HG03460 (cell line): ENCODE measurements around the gene RETSAT.
"Not testable (repeated sequence)": the region's sequence is repeated elsewhere in the genome, so short reads cannot be mapped to it uniquely, and the experiment has no call there.

Source experiments
- ATAC-seq: cut with Tn5 transposase; IDR thresholded peaks from one replicate; pipeline ENCODE4 v1.9.1; 2021; ENCODE audit not compliant: unreplicated experiment

Gene RETSAT

DNA sequence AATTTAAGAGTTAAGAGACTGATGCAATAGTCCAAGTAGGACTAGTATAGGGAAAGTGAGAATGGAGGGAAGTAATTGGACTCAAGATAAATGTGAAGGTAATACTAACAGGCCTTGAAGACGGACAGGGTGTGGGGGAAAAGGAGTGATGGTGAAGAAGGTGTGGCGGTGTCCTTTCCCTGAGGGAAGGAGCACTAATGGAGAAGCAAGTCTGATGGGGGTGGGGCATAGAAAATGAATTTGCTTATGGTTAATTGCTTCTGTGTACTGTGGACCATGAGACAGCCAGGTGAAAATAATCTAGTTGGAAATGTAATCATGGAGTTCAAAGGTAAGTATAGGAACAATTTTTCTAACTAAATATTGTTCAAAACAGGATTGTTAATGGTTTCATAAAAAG is 19.4 kb downstream of the RETSAT start:
- no peak for ATAC-seq

DNA sequence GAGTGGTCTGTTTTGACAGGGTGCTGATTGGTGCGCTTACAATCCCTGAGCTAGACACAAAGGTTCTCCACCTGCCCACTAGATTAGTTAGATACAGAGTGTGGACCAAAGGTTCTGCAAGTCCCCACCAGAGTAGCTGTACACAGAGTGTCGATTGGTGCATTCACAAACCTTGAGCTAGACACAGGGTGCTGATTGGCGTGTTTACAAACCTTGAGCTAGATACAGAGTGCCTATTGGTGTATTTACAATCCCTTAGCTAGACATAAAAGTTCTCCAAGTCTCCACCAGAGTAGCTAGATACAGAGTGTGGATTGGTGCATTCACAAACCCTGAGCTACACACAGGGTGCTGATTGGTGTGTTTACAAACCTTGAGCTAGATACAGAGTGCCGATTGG is 20.5 kb downstream of the RETSAT start:
- not testable (repeated sequence) for ATAC-seq

DNA sequence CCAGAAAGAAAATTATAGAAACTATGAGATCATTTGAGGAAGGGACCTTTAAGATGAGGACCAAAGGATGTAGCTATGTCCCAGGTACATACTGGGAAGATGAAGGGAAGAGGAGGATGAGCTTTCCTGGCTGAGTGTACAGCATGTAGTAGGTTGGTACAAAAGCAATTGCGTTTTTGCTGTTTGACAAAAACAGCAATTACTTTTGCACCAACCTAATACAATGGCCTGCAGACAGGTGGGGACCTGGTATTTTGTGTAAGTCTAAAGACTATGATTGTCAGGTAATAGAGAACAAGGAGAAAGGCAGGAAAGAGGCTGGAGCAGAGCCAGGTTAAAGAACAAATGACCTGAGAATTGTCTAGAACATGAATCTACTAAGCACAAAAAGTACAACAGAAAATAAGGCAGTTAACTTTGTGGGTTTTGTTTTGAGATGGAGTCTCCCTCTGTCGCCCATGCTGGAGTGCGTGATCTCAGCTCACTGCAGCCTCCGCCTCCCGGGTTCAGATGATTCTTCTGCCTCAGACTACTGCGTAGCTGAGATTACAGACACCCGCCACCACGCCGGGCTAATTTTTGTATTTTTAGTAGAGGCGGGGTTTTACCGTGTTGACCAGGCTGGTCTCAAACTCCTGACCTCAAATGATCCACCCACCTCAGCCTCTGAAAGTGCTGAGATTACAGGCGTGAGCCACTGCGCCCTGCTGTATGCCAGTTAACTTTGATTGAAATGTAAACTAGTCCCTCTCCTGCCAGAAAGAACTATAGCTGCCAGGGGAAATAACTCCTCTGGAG is 23.3 kb downstream of the RETSAT start:
- ATAC-seq = no peak

DNA sequence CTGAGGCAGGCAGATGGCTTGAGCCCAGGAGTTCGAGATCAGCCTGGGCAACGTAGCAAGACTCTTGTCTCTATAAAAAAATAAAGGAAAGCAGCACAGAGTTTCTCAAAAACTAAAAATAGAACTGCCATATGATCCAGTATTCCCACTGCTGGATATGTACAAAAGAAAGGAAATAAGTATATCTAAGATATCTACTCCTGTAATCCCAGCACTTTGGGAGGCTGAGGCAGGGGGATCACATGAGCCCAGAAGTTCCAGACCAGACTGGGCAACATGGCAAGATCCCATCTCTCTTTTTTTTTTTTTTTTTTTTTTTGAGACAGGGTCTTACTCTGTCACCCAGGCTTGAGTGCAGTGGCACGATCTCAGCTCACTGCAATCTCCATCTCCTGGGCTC is 24.6 kb downstream of the RETSAT start:
- not testable (repeated sequence) for ATAC-seq

DNA sequence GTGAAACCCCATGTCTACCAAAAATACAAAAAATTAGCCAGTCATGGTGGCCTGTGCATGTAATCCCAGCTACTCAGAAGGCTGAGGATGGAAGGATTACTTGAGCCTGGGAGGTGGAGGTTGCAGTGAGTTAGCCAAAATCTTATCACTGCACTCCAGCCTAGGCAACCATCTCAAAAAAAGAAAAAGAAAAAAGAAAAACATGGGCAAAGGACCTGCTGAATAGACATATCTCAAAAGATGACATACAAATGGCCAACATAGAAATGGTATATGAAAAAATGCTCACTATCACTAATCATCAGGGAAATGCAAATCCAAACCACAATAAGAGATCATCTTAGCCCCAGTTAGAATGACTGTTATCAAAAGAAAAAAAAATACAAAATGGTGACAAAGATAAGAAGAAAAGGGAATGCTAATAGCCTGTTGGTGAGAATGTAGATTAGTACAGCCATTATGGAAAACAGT is 25.1 kb downstream of the RETSAT start:
- no peak for ATAC-seq

DNA sequence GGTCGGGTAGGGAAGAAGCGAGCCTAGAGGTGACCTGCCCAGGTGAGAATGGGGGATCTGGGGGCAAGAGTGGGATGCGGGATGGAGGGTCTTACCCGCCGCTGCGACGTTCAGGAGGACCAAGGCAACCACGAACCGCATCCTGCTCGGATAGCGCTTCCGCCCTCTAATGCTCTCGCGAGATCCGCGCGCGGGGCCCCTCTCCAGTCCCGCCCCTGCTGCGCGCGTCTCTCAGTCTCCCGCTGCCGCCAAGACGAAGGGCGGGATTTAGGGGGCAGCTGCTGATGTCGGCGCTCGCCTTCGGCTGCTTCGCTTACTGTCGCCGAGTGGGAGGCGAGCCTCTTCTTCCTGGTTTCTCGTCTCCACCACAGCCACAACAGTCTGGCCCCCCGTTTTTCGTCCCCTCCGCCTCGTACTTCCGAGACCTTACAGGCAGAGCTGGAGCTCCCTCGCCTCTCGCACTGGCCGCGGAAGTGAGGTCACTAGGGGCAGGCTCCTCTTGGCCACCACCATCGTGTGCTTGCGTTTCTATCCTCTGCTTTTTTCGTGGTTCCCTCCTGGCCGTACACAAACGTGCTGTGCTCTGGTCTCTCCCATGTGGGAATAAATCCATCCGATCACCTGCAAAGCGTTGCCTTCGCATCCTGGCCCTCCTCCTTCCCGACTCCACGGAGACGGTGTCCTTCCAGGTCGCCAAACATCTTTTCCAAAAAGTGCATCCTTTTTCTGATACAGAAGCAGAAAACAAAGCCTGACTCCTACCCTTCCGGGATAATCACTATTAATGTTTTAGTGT is 26.3 kb downstream of the RETSAT start, which contains the start of gene TGOLN2:
TSS of gene TGOLN2 (minus strand) at position 168 of the 796 bp plus-strand sequence. CDS start at position 141, 27 bp downstream.
- ATAC-seq = peak; percentile 90

DNA sequence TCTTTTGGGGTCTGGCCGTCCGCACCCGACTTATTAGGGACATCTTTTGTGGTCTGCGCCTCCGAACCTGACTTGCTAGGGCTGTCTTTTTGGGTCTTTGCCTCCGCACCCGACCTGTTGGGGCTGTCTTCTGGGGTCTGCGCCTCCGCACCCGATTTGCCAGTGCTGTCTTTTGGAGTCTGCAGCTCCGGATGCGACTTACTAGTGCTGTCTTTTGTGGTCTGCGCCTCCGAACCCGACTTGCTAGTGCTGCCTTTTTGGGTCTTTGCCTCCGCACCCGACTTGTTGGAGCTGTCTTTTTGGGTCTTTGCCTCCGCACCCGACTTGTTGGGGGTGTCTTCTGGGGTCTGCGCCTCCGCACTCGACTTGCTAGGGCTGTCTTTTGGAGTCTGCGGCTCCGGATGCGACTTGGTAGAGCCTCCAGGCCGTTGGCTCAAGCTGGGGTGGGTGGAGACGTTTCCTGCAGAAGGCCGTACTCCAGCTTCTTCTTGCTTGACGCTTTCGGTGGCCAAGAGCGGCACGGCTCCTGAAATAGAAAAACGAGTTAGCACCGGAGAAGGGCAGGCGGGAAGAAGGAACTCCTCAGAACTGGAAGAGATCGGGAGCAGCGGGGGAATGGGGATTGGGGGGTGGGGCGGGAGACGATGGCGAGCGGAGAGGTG is 27.0 kb downstream of the RETSAT start:
- peak; percentile 33 for ATAC-seq

DNA sequence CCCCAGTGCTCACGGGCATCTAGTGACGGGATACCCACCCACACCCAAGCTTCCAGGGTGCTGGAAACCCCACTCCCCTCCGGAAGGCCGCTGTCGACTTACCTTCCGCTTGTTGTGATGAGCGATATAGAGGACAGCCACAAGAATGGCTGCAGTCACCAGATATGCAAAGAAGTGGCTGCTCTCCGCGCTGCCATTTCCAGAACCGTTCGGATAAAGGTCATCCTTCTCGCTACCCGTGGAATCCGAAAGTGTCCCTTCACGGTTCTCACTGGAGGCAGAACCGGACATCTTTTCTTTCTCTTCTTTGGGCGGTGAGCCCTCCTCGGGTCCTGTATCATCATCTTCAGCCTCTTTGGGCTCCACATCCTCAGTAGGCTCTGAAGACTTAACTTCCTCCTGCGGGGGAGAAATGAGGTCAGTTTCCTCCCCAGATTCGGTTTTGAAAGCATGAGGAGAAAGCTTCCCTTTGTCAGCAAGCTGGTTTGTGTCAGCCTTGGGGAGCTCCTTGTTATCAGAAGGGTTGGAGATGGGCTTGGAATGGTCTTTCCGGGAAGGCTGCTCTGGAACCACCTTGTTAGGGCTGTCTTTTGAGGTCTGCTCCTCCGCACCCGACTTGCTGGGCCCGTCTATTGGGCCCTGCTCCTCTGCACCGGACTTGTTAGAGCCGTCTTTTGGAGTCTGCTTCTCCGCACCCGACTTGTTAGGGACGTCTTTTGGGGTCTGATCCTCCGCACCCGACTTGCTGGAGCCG is 27.7 kb downstream of the RETSAT start:
- peak; percentile 26 for ATAC-seq

DNA sequence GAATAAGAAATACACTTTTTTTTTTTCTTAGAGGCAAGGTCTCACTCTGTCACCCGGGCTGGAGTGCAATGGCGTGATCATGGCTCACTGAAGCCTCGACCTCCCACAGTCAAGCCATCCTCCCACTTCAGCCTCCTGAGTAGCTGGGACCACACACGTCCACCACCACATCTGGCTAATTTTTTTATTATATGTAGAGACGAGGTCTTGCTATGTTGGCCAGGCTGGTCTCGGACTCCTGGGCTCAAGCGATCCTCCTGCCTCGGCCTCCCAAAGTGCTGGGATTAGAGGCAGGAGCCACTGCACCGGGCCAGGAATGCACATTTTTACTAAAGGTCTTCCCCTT is 28.9 kb downstream of the RETSAT start:
- ATAC-seq = no peak

DNA sequence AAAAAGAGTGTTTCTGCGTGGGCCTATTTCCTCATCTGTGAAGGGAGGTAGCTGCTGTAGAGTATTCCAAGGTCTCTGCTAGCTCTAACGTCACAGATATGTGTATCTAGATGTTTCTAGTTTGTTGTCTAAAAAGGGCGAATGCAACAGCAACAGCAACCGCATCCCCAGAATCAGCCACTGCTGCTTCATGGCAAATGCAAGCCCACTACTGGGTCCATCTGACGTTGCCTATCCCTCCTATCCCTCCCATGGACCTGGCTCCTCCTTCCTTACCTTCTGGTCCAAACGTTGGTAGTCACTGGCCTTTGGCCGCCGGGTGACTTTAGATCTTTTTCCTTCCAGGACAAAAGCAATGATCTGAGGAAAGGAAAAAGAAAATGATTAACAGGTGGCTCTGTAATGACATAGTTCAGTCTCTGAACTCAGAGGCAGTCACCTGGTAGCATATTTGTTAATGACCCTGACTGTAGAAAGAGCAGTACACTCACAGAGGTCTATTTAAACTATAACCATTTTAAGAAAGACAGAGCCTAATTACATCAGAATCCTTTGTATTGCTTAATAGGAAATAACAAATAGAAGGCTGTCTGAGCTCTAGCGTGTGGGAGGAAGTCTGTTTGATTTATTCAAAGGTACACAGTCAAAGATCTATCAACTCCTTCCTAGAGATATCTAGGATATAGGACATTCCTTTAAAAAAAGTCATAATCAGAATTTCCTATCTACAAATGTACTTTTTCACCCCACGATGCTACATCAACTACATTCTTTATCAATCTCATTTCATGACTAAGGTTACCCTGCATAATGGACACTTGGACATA is 29.5 kb downstream of the RETSAT start:
- no peak for ATAC-seq

DNA sequence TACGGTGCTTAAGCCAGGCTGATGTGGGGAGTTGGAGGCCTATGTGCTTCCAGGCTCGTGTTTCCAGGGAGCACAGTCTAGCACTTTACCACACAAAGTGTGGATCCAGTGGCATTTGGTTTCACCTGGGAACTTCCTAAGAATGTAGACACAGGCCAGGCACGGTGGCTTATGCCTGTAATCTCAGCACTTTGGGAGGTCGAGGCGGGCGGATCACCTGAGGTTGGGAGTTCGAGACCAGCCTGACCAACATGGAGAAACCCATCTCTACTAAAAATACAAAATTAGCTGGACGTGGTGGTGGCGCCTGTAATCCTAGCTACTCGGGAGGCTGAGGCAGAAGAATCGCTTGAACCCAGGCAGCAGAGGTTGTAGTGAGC is 30.4 kb downstream of the RETSAT start:
- ATAC-seq = not testable (repeated sequence)

DNA sequence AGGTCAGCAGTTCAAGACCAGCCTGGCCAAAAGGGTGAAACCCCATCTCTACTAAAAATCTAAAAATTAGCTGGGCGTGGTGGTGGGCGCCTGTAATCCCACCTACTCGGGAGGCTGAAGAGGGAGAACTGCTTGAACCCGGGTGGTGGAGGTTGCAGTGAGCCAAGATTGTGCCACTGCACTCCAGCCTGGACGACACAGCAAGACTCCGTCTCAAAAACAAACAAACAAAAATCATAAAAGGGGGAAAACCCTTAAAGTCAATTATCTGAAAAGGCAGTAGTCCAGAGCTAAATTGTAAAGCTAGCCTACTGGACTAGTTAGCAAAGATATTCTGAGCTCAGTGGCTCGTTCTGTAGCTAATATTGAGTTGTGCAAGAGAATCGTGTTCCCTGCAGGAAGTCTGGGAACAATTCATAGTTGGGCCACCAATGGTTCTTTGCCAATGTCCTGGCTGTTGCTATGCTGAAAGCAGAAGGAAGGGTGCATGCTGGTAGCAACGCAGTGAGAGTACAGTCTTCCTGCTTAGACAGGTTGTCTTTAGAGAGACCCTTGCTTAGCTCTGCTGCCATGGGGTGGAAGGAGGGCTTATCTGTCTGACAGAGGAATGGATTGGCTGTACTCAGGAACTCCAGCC is 30.9 kb downstream of the RETSAT start:
- no peak for ATAC-seq

DNA sequence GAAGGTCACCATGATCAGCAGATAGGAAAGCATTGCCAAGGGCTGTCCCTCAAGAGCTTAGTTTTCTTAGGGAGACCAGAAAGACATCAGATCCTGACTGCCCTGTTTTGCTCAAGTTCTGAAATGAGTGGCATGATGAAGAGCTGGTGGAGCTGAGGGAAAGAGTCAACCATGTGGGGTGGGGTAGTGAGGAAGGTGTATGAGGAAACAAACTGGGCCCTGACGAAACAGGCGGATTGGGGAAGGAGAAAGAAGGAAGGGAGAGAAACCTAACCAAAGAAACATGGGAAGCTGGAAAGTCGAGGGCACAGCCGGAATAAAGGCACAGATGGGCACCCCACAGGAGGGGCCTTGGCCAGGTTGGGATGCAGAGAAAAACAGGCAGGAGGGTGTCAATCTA is 34.5 kb downstream of the RETSAT start:
- no peak for ATAC-seq

DNA sequence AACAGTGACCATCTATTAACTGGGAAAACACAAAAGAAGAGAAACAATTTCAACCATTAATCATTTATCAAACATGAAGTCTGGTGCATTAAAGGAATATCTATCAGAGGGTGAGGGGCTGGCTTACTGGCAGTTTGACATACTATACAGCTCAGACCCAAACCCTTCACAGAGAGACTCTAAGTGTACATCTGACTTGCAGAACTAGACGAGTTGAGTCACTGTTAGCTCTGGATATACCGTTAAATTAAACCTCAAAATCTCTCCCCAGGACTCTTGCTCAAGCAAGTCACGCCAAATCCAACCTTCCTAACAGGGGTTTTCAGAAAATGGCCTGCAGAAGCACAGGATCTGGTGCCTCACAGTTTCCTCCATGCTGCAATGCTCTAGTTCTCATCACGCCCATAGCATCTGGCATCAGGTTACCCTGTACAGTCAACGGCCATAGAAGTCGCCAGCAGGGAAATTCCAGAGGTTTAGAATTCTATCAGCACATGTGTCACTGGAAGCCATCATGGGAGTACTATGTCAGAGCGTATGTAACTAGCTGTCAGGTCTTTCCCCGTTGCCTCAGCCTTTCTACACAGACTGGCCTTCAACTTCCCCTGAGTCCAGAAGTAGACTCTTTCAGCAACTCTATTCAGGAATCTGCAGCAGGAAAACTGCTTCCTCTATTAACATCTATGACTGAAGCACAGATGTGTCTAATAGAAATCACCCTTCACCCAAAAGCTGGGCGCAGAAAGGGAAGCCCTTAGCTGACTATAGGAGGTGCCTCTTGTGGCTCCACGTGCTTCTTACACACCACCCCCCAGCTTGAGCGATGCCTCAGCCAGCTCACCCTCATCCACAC is 35.9 kb downstream of the RETSAT start:
- ATAC-seq = no peak

DNA sequence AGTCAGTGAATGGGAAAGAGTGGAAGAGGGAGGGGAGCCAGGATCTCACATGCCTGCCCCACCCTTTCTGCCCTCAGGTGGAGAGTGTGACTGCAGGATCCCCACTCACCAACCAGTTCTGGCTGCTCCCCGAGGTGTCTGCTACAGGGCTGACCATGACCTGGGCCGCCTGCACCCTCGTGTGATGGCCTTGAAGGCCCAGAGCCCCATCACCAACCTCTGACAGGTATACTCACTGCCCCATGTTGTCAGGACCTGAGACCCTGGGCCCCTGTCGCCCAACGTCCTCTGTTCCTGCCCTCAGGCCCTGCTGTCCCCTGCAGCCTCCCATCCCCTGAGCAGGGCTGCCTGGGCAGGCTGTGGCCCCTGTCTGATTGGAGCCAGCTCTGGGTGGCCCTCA is 38.4 kb downstream of the RETSAT start:
- ATAC-seq = not testable (repeated sequence)

DNA sequence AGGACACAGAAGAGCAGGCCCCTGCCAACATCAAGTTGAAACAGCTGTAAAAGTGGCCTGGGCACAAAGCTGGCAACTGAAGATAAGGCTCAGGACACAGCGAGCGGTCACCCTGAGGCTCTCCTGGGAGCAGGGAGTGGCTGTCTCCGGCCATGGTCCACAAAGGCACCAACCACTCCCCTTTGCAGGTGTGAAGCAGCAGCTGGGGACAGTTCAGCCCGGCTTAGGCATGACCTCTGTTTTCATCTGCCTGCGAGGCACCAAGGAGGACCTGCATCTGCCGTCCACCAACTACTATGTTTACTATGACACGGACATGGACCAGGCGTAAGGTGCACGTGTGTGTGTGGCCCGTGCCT is 39.5 kb downstream of the RETSAT start:
- no peak for ATAC-seq

DNA sequence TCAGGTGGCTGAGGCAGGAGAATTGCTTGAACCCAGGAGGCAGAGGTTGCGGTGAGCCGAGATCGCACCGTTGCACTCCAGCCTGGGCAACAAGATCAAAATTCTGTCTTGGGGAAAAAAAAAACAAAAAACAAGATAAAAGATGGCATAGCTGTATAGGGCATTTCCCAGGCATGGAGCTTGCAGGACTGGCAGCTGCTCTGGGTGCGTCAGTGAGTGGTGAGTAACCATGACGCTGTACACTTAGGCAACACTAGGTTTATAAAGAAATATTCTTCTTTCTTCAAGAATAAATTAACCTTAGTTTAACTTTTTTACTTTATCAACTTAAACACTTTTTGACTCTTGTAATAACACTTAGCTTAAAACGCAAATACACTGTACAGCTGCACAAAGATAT is 41.9 kb downstream of the RETSAT start:
- ATAC-seq = no peak

DNA sequence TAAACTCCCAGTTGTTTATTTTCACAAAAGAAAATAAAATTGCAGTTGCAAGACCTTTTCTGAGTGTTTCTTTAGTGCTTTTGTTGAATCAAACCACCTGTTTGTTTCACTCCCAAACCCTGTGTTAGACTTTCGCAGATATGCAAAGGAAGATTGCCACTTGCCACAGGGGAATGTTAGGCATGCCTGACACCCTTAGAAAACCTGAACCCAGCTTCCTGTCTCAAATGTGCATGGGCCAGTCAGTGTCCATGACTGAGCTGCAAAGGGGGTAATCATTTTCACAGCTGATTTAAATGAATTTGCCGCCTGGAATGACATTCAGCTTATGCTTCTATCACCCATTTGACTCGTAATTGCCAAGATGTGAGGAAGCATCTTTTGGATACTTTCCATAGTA is 44.0 kb downstream of the RETSAT start:
- no peak for ATAC-seq
